AML-193 (cell line): ENCODE data around the gene PSG7.
"Not testable (repeated sequence)": the region's sequence is repeated elsewhere in the genome, so short reads cannot be mapped to it uniquely, and the experiment has no call there.

Experiments used
- DNase-seq, 2 experiments: peaks; one replicate each; lab custom pipeline; 2025; lab: John Stamatoyannopoulos, UW

Gene PSG7

DNA sequence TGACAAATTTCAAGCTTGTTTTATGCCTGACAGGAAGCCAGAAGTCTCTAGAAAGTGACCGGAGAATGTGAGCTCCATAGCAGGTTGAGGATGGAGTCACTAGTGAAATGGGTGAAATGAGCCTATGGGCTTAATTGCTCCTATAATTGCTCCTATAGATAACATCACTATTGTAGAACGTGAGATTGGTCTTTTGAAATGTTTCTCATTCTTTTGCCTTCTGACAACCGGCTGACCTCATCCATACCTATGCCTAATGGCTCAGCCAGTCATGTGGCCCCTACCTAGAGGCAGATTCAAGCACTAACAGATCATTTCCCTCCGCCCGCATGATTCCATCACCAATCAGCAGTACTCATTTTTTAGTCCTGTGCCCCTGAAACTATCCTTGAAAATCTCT is 23.5 kb downstream of the PSG7 start:
- DNase-seq: not testable (repeated sequence)

GRCh38 chr19:42912941-42913340 is 24.1 kb downstream of the PSG7 start:
- not testable (repeated sequence) for DNase-seq

DNA sequence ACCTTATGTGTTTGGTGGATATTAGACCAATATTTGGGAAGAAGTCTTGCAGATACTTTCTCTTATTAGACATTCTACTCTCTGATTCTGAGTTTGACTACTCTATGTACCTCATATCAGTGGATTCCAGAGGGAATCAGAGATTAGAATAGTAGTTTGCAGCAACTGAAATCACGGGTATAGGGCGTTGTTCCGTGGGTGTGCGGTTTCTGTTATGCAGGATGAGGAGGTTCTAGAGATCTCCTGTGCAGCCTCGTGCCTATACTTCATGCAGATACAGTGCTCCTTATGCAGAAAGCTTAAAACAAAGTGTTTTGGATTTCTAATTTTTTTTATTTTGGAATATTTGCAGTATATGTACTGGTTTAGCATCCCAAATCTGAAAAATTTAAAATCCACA is 25.3 kb downstream of the PSG7 start:
- DNase-seq: not testable (repeated sequence)

- DNase-seq: not testable (repeated sequence)
These were observed 30.8 kb downstream of the PSG7 start for GRCh38 chr19:42906162-42906561.

DNA sequence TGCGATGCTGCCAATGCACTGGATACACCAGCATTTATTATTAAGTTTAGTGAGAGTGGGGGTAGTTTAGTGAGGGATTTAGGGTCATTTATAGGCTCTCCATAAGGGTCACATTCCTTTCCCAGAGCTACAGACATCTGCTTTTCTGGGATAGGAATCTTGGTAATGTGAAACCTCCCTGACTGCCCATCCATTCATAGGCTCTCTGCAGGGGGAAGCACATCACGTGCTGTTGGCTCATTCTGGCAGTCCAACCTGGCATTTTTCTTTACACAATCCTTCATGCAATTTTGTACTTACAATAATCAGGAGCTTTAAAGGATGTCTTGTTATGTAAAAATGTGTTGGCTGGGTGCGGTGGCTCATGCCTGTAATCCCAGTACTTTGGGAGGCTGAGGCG is 36.4 kb downstream of the PSG7 start:
- DNase-seq: not testable (repeated sequence)

GRCh38 chr19:42899674-42900073 is 37.3 kb downstream of the PSG7 start:
- DNase-seq: not testable (repeated sequence)

- DNase-seq: not testable (repeated sequence)
These were observed 37.9 kb downstream of the PSG7 start for GRCh38 chr19:42899110-42899509.

GRCh38 chr19:42898656-42899055 is 38.4 kb downstream of the PSG7 start:
- DNase-seq: not testable (repeated sequence)

- DNase-seq: not testable (repeated sequence)
These were observed 39.3 kb downstream of the PSG7 start for GRCh38 chr19:42897729-42898128.

DNA sequence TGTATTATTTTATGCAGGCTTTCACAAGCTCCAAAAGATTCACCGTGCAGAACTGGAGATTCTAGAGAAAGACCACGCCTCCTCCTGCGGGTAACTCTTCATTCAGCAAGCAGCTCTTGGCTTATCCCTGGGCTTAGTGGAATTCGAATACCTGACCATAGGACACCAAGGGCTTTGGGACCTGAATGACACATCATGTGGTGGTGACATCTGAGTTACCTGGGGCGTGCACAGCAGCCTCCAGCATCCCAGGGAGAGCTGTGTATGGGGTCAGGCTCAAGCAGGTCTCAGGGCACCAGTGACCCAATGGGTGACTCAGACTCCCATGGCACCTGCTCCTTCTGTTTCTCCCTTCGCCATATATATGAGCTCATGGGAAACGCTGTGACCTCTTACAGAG is 46.6 kb downstream of the PSG7 start:
- DNase-seq: not testable (repeated sequence)

- DNase-seq: not testable (repeated sequence)
These were observed 49.0 kb downstream of the PSG7 start for GRCh38 chr19:42887876-42888445.

DNA sequence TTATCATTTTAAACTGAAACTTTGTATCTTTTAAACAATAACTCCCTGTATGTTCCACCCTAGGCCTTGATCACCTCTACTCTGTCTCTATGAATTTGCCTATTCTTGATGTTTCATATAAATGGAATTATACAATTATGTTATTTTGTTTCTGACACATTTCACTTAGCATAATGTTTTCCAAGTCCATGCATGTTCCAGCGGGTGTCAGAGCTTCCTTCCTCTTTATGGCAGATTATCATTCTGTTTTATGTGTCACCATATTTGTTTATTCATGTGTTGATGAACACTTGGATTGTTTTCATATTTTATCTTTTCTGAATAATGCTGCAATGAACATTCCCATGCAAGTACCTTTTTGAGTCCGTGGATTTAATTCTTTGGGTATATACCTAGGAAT is 54.3 kb downstream of the PSG7 start:
- not testable (repeated sequence) for DNase-seq

DNA sequence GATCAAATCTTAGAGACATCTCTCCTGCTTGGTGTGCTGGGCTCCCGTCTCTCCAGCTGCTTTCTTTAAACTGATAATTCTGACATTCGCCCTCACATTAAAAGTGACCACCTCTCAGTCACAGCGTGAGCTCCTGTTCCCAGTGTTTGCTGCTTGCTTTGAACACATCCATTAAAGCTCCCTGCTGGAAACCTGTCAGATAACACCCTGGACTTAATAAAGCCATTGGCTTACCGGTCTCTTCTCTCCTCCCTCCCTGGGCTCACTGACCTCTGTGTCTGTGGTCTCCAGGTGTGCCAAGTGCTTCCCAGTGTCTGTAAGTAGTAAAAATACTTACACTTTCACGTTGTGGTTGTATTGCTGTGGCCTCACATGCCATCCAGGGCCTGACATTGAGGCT is 55.0 kb downstream of the PSG7 start:
- not testable (repeated sequence) for DNase-seq

DNA sequence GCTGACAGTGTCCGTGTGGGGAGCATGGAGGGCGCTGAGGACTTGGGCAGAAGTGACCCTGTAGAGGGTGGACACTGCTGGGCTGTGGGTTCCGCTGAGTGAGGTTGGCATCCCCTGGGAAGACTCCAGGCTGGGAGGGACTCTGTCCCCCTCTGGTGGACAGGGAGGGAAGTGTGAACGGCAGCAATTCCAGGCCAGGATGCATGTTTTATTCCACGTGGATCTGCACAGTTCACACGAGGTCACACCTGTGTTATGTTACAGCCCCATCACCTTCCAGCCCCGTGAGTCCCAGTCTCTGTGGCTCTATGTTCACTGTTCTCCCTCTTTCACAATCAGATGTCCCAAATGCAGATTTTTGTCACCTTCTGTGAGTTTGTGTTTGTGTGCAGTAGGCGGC is 55.7 kb downstream of the PSG7 start:
- not testable (repeated sequence) for DNase-seq

- DNase-seq: not testable (repeated sequence)
These were observed 56.4 kb downstream of the PSG7 start for GRCh38 chr19:42880621-42881020.

- no peak for DNase-seq
These were observed 57.4 kb downstream of the PSG7 start, which contains the start of gene PSG1 for GRCh38 chr19:42879613-42880012. Gene PSG1 (minus strand): TSS chr19:42879713. CDS start chr19:42879581, 132 bp downstream.

DNA sequence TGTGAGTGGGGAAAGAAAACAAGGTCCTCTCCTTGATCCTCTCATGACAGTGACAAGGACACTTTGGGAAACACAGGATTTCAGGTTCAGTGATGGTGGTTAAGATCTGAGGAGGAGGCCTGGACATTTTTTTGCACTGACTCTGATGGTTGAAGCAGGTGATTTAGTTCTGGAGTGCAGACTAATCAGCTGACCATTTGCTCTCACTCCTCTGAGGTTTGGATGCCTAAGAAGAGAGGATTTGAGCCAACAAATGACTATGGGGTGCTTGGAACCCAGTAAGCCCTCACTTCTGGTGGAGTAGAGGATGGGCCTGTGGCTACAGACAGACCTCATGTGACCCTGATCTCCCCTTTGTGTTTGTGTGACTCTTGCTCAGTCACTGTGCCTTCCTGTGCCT is 60.4 kb downstream of the PSG7 start:
- DNase-seq: not testable (repeated sequence)

- not testable (repeated sequence) for DNase-seq
These were observed 61.1 kb downstream of the PSG7 start for GRCh38 chr19:42875881-42876280.

DNA sequence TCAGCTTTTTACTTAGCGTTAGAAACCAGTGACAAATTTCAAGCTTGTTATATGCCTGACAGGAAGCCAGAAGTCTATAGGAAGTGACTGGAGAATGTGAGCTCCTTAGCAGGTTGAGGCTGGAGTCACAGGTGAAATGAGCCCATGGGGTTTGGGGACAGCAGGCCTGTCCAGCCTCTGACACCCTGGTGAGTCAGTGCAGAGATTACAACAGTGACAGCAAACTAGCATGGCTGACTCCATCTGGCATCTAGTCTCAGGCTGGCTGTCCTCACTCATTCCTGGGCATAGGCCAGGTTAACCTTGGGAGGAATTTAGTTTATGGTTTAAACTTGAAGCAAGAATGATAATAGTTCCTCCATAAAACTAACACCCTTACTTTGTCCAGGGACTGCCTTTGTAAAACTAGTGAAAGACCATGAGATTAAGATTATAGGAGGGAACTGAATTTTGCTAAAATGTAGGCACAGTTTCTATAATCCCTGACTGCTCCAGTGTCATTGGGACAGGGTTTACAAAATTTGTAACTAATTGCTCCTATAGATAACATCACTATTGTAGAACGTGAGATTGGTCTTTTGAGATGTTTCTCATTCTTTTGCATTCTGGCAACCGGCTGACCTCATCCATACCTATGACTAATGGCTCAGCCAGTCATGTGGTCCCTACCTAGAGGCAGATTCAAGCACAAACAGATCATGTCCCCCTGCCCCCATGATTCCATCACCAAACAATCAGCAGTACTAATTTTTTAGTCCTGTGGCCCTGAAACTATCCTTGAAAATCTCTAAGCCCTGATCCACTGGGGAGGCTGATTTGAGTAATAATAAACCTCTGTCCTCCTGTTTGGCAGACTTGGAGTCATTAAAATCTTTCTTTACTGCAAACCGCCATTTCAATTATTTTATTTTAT is 61.9 kb downstream of the PSG7 start:
- not testable (repeated sequence) for DNase-seq

- DNase-seq: not testable (repeated sequence)
These were observed 62.9 kb downstream of the PSG7 start for GRCh38 chr19:42874136-42874535.
